HCT116 (cell line): Measurements from ENCODE around the gene SIPA1L3.

ENCODE experiments used
- EZH2 ChIP-seq: fragments of 200-600 bp; sonication (generic); IDR thresholded peaks from 2 replicates; pipeline ENCODE4 v1.6.1; 2017; ENCODE audit warnings: antibody characterized with exemption, mixed run types
- EZH2phosphoT487 ChIP-seq: fragments of 200-600 bp; IDR thresholded peaks from 2 replicates; pipeline ENCODE4 v1.6.1; 2018; ENCODE audit warnings: antibody characterized with exemption, borderline replicate concordance
- JUND ChIP-seq: IDR thresholded peaks from 2 replicates; pipeline ENCODE4 v1.6.1; 2012
- POLR2A ChIP-seq: IDR thresholded peaks from 2 replicates; pipeline ENCODE4 v1.7.0; 2011; ENCODE audit warnings: borderline replicate concordance; ENCODE audit not compliant: insufficient read depth, insufficient read length; ENCODE audit errors: extremely low read depth
- POLR2AphosphoS5 ChIP-seq: IDR thresholded peaks from 2 replicates; pipeline ENCODE4 v1.6.1; 2011; ENCODE audit warnings: mild to moderate bottlenecking, low read depth, low read length, moderate library complexity
- RAD21 ChIP-seq: IDR thresholded peaks from 2 replicates; pipeline ENCODE4 v1.6.1; 2012; ENCODE audit warnings: low read depth, mild to moderate bottlenecking
- SIN3A ChIP-seq: IDR thresholded peaks from 2 replicates; pipeline ENCODE4 v1.6.1; 2012; ENCODE audit warnings: low read depth
- SRF ChIP-seq: IDR thresholded peaks from 2 replicates; pipeline ENCODE4 v1.6.1; 2012; ENCODE audit warnings: low read depth
- YY1 ChIP-seq: IDR thresholded peaks from 2 replicates; pipeline ENCODE4 v1.6.1; 2011; ENCODE audit warnings: low read length, low read depth, moderate library complexity, mild to moderate bottlenecking; ENCODE audit not compliant: insufficient replicate concordance; ENCODE audit errors: extremely low read depth
- TF ChIP-seq, protein P1 (sequence below): IDR thresholded peaks from 2 replicates; pipeline ENCODE4 v1.6.1; 2012; ENCODE audit warnings: low read depth
- TF ChIP-seq, protein P2 (sequence below), 3 experiments: fragments of 200-600 bp in 1 of 3; sonication (generic) in 1 of 3; IDR thresholded peaks in 2 of 3; conservative IDR thresholded peaks in 1 of 3; 2 replicates each; pipeline ENCODE4 v1.5.1; 2012 to 2017; ENCODE audit warnings: low read depth in 2 of 3, low read length in 2 of 3, antibody characterized with exemption in 1 of 3, borderline replicate concordance in 1 of 3, control low read depth in 1 of 3, mild to moderate bottlenecking in 1 of 3, mixed read lengths in 1 of 3, mixed run types in 1 of 3, moderate library complexity in 1 of 3; ENCODE audit not compliant: insufficient read depth in 1 of 3
- TF ChIP-seq, protein P3 (sequence below): IDR thresholded peaks from 2 replicates; pipeline ENCODE4 v1.6.1; 2011; ENCODE audit warnings: mild to moderate bottlenecking, low read length, moderate library complexity; ENCODE audit not compliant: insufficient replicate concordance; ENCODE audit errors: extremely low read depth

DNA sequence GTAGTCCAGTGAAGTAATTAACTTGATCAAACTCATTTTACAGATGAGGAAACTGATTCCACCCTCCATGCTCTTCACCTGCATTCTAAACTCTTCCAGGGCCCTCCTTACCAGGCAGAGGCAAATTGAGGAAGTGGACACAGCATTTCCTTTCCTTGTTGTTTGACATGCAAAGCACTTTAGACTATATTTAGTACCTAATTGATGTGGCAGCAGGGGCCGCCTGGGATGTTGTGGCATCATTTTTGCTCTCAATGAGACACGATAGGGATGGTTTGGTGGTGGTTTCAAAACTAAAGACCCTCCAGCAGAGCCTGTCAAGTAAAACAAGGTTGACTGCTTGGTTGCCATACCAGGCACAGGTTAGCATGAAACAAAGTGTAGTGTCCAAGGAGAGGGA, 7.9 kb downstream of the SIPA1L3 start:
- TF ChIP-seq, protein P1, sequence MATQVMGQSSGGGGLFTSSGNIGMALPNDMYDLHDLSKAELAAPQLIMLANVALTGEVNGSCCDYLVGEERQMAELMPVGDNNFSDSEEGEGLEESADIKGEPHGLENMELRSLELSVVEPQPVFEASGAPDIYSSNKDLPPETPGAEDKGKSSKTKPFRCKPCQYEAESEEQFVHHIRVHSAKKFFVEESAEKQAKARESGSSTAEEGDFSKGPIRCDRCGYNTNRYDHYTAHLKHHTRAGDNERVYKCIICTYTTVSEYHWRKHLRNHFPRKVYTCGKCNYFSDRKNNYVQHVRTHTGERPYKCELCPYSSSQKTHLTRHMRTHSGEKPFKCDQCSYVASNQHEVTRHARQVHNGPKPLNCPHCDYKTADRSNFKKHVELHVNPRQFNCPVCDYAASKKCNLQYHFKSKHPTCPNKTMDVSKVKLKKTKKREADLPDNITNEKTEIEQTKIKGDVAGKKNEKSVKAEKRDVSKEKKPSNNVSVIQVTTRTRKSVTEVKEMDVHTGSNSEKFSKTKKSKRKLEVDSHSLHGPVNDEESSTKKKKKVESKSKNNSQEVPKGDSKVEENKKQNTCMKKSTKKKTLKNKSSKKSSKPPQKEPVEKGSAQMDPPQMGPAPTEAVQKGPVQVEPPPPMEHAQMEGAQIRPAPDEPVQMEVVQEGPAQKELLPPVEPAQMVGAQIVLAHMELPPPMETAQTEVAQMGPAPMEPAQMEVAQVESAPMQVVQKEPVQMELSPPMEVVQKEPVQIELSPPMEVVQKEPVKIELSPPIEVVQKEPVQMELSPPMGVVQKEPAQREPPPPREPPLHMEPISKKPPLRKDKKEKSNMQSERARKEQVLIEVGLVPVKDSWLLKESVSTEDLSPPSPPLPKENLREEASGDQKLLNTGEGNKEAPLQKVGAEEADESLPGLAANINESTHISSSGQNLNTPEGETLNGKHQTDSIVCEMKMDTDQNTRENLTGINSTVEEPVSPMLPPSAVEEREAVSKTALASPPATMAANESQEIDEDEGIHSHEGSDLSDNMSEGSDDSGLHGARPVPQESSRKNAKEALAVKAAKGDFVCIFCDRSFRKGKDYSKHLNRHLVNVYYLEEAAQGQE = no peak
- TF ChIP-seq, protein P2, sequence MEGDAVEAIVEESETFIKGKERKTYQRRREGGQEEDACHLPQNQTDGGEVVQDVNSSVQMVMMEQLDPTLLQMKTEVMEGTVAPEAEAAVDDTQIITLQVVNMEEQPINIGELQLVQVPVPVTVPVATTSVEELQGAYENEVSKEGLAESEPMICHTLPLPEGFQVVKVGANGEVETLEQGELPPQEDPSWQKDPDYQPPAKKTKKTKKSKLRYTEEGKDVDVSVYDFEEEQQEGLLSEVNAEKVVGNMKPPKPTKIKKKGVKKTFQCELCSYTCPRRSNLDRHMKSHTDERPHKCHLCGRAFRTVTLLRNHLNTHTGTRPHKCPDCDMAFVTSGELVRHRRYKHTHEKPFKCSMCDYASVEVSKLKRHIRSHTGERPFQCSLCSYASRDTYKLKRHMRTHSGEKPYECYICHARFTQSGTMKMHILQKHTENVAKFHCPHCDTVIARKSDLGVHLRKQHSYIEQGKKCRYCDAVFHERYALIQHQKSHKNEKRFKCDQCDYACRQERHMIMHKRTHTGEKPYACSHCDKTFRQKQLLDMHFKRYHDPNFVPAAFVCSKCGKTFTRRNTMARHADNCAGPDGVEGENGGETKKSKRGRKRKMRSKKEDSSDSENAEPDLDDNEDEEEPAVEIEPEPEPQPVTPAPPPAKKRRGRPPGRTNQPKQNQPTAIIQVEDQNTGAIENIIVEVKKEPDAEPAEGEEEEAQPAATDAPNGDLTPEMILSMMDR (IDR thresholded peaks at IDR 0.05 in 2 of 3, conservative IDR thresholded peaks at IDR 0.05 in 1 of 3; ENCODE audit: borderline replicate concordance in 1 of 3, insufficient read depth in 1 of 3, low read depth in 2 of 3, low read length in 2 of 3) = no peak
- TF ChIP-seq JUND (no peak), EZH2phosphoT487 (no peak), EZH2 (no peak), POLR2A (no peak), SIN3A (no peak), RAD21 (no peak), POLR2AphosphoS5 (no peak), SRF (no peak), YY1 (no peak)
- TF ChIP-seq, protein P3, sequence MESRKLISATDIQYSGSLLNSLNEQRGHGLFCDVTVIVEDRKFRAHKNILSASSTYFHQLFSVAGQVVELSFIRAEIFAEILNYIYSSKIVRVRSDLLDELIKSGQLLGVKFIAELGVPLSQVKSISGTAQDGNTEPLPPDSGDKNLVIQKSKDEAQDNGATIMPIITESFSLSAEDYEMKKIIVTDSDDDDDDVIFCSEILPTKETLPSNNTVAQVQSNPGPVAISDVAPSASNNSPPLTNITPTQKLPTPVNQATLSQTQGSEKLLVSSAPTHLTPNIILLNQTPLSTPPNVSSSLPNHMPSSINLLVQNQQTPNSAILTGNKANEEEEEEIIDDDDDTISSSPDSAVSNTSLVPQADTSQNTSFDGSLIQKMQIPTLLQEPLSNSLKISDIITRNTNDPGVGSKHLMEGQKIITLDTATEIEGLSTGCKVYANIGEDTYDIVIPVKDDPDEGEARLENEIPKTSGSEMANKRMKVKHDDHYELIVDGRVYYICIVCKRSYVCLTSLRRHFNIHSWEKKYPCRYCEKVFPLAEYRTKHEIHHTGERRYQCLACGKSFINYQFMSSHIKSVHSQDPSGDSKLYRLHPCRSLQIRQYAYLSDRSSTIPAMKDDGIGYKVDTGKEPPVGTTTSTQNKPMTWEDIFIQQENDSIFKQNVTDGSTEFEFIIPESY = no peak
